Measurements from ENCODE around the gene PHF24. TPM values are rescaled to one million over a fixed set of nuclear protein-coding genes. Genes with fewer than 3 reads are reported as not detected.
A peak's percentile ranks its signal among the peaks of the same experiment; 100 is the strongest.
"Not testable (repeated sequence)": the region's sequence is repeated elsewhere in the genome, so short reads cannot be mapped to it uniquely, and the experiment has no call there.

The PHF24 gene
- polyA plus RNA-seq, 2 donors = 0.04 to 0.07 TPM

DNA sequence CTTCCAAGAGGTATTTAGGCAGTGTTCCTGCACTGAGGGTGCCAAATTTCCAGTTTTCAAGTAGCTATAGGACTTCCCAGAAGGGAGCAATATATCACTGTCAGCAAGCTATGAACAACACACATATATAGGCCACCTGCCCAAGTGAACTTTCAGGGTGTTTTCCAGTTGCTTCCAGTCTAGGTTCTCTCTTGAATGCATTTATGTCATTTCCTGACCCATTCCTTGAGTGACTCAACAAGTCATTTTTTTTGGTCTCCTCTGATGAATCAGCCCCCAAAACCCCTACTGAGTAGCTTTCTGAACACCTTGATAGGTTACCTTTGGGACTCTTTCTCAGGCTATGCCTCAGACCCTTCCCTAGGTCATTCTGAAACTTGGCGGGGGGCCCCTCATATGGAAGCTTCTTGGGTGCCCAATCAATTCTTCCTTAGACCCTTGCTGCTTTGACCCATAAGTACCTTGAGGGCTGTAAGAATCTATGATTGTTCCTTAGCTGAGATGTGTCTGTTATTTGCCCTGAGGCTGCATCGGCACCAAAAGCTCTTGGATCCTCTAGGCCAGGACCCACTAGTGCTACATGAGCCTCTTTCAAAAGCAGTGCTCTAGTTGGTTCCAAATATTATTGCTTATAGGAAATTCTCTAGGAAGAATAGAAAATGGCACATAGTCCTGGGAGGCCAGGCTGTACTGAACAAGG is 43.9 kb downstream of the PHF24 start:
- Histone ChIP-seq H3K4me1 (ENCODE audit: control insufficient read depth in 2 of 2, insufficient read depth in 2 of 2, low read length in 1 of 2) (peaks cover 0 to 2% of the 10 kb centered on the region in 2 donors), H3K36me3 (ENCODE audit: control insufficient read depth in 2 of 2, insufficient read depth in 2 of 2, low read length in 1 of 2) (no peaks in the 10 kb centered on the region), H3K27ac (ENCODE audit: low read depth in 2 of 2, low read length in 1 of 2) (peak overlapping the region in 1 of 2 donors; percentile 9), H3K9me3 (ENCODE audit: control insufficient read depth in 2 of 2, insufficient read depth in 1 of 2, low read depth in 1 of 2, low read length in 1 of 2) (no peaks in the 10 kb centered on the region), H3K4me3 (ENCODE audit: low read depth in 1 of 2, low read length in 2 of 2) (no peak overlapping the region), H3K27me3 (ENCODE audit: control insufficient read depth in 1 of 2, insufficient read depth in 2 of 2, low read length in 2 of 2) (no peaks in the 10 kb centered on the region)
- WGBS, 2 donors = 90 to 93% methylated on average over 2 of the region's 2 CpGs

DNA sequence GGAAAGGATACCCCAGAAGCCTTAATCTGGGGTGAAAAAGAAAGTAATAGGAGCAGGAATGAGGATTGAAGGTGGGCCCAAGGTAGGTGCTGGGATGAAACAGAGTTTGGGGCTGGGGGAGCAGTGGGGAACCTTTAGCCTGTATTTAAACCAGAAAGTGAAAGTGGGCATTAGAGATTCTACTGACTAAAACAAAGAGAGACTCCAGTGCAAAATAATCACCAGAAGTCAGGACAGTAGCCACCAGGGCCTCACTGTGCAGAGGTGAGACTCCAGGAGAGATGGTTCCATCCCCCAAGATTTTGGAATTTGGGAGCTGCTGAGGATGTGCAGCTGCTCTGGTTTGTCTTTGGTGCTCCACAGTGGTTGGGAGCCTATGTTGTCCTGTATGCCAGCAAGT is 44.5 kb downstream of the PHF24 start:
- Histone ChIP-seq H3K4me3 (ENCODE audit: low read depth in 1 of 2, low read length in 2 of 2) (no peak overlapping the region), H3K4me1 (ENCODE audit: control insufficient read depth in 2 of 2, insufficient read depth in 2 of 2, low read length in 1 of 2) (peaks cover 0 to 2% of the 10 kb centered on the region in 2 donors), H3K9me3 (ENCODE audit: control insufficient read depth in 2 of 2, insufficient read depth in 1 of 2, low read depth in 1 of 2, low read length in 1 of 2) (no peaks in the 10 kb centered on the region), H3K27ac (ENCODE audit: low read depth in 2 of 2, low read length in 1 of 2) (no peak overlapping the region), H3K27me3 (ENCODE audit: control insufficient read depth in 1 of 2, insufficient read depth in 2 of 2, low read length in 2 of 2) (no peaks in the 10 kb centered on the region), H3K36me3 (ENCODE audit: control insufficient read depth in 2 of 2, insufficient read depth in 2 of 2, low read length in 1 of 2) (no peaks in the 10 kb centered on the region)

DNA sequence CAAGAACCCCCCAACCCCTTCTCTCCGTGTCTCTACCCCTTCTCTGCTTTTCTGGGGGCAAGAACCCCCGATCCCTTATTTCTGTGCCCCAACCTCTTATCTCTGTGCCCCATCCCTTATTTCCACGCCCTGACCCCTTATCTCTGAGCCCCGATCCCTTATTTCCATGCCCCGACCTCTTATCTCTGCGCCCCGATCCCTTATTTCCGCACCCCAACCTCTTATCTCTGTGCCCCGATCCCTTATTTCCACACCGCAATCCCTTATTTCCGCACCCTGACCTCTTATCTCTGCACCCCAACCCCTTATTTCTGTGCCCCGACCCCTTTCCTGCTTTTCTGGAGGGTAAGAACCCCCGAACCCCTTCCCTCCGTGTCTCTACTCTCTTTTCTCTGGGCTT is 46.2 kb downstream of the PHF24 start:
- WGBS, 2 donors = 87 to 92% methylated on average over 14 of the region's 14 CpGs
- H3K27ac ChIP-seq (ENCODE audit: low read depth in 2 of 2, low read length in 1 of 2); H3K4me1 ChIP-seq (ENCODE audit: control insufficient read depth in 2 of 2, insufficient read depth in 2 of 2, low read length in 1 of 2); H3K4me3 ChIP-seq (ENCODE audit: low read depth in 1 of 2, low read length in 2 of 2); H3K27me3 ChIP-seq (ENCODE audit: control insufficient read depth in 1 of 2, insufficient read depth in 2 of 2, low read length in 2 of 2); H3K36me3 ChIP-seq (ENCODE audit: control insufficient read depth in 2 of 2, insufficient read depth in 2 of 2, low read length in 1 of 2); H3K9me3 ChIP-seq (ENCODE audit: control insufficient read depth in 2 of 2, insufficient read depth in 1 of 2, low read depth in 1 of 2, low read length in 1 of 2): not testable (repeated sequence)

DNA sequence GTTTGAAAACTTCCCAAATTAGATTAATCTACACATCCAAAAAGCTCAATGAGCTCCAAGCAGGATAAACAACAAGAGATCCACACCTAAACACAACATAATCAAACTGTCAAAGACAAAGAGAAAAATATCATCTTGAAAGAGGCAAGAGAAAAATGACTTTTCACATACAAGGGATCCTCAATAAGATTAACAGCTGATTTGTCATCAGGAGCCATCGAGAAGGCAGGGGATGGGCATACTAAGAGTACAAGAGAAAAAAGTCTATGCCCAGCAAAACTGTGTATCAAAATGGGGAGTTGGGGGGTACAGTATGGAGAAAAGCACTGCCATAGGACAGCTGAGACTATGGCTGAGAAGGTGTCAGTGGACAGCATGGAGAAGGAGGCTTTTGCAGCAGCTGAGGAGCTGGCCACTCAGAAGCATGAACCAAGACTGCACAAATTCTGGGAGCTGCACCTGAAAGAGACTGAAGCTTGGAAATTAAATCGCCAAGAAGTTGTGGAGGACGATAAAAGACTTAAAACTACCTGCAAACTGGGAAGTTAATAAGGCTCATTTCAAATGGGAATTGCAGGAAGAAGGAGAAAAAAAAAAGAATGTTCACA is 52.4 kb downstream of the PHF24 start:
- 89 to 96% methylated on average over 3 of the region's 3 CpGs for WGBS, 2 donors

DNA sequence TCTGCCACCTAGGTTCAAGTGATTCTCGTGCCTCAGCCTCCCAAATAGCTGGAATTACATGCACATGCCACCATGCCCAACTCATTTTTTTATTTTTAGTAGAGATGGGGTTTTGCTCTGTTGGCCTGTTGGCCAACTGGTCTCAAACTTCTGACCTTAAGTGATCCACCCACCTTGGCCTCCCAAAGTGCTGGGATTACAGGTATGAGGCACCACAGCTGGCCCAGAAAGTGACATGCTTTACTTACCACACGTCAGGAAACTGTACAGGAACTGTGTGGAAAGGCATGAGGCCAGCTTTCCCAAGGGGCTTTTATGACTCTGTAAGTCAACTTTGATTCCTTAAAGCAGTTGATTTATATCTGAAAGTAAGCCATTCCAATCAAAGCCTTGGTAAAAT is 56.4 kb downstream of the PHF24 start:
- H3K4me1 ChIP-seq (ENCODE audit: control insufficient read depth in 2 of 2, insufficient read depth in 2 of 2, low read length in 1 of 2) = no peaks in the 10 kb centered on the region
- H3K27ac ChIP-seq (ENCODE audit: low read depth in 2 of 2, low read length in 1 of 2) = no peak overlapping the region
- peaks cover 0 to 3% of the 10 kb centered on the region in 2 donors for H3K9me3 ChIP-seq (ENCODE audit: control insufficient read depth in 2 of 2, insufficient read depth in 1 of 2, low read depth in 1 of 2, low read length in 1 of 2)
- H3K4me3 ChIP-seq (ENCODE audit: low read depth in 1 of 2, low read length in 2 of 2) = no peak overlapping the region
- H3K36me3 ChIP-seq (ENCODE audit: control insufficient read depth in 2 of 2, insufficient read depth in 2 of 2, low read length in 1 of 2) = peaks cover 0 to 3% of the 10 kb centered on the region in 2 donors
- H3K27me3 ChIP-seq (ENCODE audit: control insufficient read depth in 1 of 2, insufficient read depth in 2 of 2, low read length in 2 of 2) = no peaks in the 10 kb centered on the region
- 57 to 69% methylated on average over 2 of the region's 2 CpGs for WGBS, 2 donors

More for the DNA sequence above, 52.4 kb downstream of the PHF24 start:
- no peaks in the 10 kb centered on the region for H3K4me1 ChIP-seq (ENCODE audit: control insufficient read depth in 2 of 2, insufficient read depth in 2 of 2, low read length in 1 of 2)
- peaks cover 0 to 3% of the 10 kb centered on the region in 2 donors for H3K9me3 ChIP-seq (ENCODE audit: control insufficient read depth in 2 of 2, insufficient read depth in 1 of 2, low read depth in 1 of 2, low read length in 1 of 2)
- H3K36me3 ChIP-seq (ENCODE audit: control insufficient read depth in 2 of 2, insufficient read depth in 2 of 2, low read length in 1 of 2) = peaks cover 0 to 3% of the 10 kb centered on the region in 2 donors
- no peak overlapping the region for H3K4me3 ChIP-seq (ENCODE audit: low read depth in 1 of 2, low read length in 2 of 2)
- H3K27me3 ChIP-seq (ENCODE audit: control insufficient read depth in 1 of 2, insufficient read depth in 2 of 2, low read length in 2 of 2) = no peaks in the 10 kb centered on the region
- H3K27ac ChIP-seq (ENCODE audit: low read depth in 2 of 2, low read length in 1 of 2) = no peak overlapping the region

DNA sequence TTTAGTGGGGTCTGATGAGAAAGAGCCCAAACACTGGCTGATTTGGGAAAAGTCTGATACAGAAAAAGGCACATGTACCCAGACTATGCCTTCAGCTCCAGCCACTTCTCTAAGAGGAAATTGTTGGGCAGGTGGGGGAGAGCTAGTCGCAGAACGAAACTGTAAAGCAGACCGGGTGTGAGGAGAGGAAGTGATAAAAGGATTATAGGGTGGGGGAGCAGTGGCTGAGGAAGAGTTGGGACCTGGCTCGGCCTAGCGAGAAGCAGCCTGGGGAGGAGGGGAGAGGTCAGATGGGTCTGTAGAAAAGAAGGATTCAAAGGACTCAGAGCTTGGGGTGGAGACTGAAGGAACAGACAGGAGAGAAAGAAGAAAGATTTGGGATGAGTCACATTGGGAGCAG is 65.4 kb downstream of the PHF24 start:
- H3K27ac ChIP-seq (ENCODE audit: low read depth in 2 of 2, low read length in 1 of 2); H3K27me3 ChIP-seq (ENCODE audit: control insufficient read depth in 1 of 2, insufficient read depth in 2 of 2, low read length in 2 of 2); H3K4me3 ChIP-seq (ENCODE audit: low read depth in 1 of 2, low read length in 2 of 2); H3K9me3 ChIP-seq (ENCODE audit: control insufficient read depth in 2 of 2, insufficient read depth in 1 of 2, low read depth in 1 of 2, low read length in 1 of 2); H3K4me1 ChIP-seq (ENCODE audit: control insufficient read depth in 2 of 2, insufficient read depth in 2 of 2, low read length in 1 of 2); H3K36me3 ChIP-seq (ENCODE audit: control insufficient read depth in 2 of 2, insufficient read depth in 2 of 2, low read length in 1 of 2): not testable (repeated sequence)
- 72 to 73% methylated on average over 5 of the region's 5 CpGs for WGBS, 2 donors

DNA sequence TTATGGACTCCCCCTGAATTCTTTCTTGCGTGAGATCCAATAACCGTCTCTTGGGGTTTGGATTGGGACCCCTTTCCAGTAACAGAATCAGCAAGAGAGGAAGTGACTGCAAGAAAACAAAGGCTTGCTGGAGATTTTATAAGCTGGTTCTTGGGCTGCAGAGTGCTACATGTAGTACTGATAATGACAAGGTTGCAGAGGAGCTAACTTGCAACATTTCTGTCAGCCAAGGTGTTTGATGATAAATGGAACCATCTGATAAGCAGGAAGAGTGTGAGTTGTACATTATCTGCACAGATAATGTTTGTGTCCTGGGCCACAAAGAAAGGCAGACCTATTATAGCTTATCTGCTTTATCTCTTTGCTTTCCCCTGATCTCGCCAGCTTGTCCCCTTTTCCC is 68.6 kb downstream of the PHF24 start:
- Histone ChIP-seq H3K36me3 (ENCODE audit: control insufficient read depth in 2 of 2, insufficient read depth in 2 of 2, low read length in 1 of 2) (no peaks in the 10 kb centered on the region), H3K27ac (ENCODE audit: low read depth in 2 of 2, low read length in 1 of 2) (no peak overlapping the region), H3K4me3 (ENCODE audit: low read depth in 1 of 2, low read length in 2 of 2) (no peak overlapping the region), H3K9me3 (ENCODE audit: control insufficient read depth in 2 of 2, insufficient read depth in 1 of 2, low read depth in 1 of 2, low read length in 1 of 2) (no peaks in the 10 kb centered on the region), H3K27me3 (ENCODE audit: control insufficient read depth in 1 of 2, insufficient read depth in 2 of 2, low read length in 2 of 2) (no peaks in the 10 kb centered on the region), H3K4me1 (ENCODE audit: control insufficient read depth in 2 of 2, insufficient read depth in 2 of 2, low read length in 1 of 2) (no peaks in the 10 kb centered on the region)
- 84 to 86% methylated on average over 3 of the region's 3 CpGs for WGBS, 2 donors

DNA sequence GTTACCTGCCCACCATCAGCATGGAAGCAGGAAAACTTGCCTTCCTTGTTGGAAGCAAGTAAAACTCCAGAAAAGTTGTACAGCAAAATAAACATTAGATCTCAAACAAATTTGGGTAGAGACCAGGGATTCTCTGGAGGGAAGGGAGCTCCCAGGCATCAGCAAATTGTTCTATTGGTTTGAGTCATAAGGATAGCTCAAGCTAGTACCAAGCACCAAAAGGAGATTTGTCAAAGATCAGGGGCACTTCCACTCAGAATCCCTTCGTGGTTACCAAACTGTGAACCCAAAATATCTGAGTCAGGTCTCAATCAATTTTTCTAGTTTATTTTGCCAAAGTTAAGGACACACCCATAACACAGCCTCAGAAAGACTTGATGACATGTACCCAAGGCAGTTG is 69.3 kb downstream of the PHF24 start:
- Histone ChIP-seq H3K4me1 (ENCODE audit: control insufficient read depth in 2 of 2, insufficient read depth in 2 of 2, low read length in 1 of 2) (no peaks in the 10 kb centered on the region), H3K36me3 (ENCODE audit: control insufficient read depth in 2 of 2, insufficient read depth in 2 of 2, low read length in 1 of 2) (no peaks in the 10 kb centered on the region), H3K9me3 (ENCODE audit: control insufficient read depth in 2 of 2, insufficient read depth in 1 of 2, low read depth in 1 of 2, low read length in 1 of 2) (no peaks in the 10 kb centered on the region), H3K27me3 (ENCODE audit: control insufficient read depth in 1 of 2, insufficient read depth in 2 of 2, low read length in 2 of 2) (no peaks in the 10 kb centered on the region), H3K4me3 (ENCODE audit: low read depth in 1 of 2, low read length in 2 of 2) (no peak overlapping the region), H3K27ac (ENCODE audit: low read depth in 2 of 2, low read length in 1 of 2) (no peak overlapping the region)
- 61 to 63% methylated on average over 1 of the region's 1 CpG for WGBS, 2 donors

DNA sequence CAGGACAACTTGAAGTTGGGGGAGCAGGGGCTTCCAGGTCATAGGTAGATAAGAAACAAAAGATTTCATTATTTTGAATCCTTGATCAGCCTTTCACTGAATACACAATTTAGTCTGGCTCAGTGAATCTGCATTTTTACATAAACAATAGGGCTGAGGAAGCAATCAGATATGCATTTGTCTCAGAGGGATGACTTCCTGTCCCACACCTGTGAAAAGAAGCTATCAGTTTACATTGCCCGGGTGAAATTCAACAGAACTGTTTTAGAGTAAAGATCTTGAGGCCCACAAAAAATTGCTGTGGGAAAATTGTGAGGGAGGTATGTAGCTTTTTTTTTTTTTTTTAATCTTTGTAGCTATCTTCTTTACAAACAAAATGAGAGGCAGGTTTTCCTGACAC is 69.8 kb downstream of the PHF24 start:
- Histone ChIP-seq H3K9me3 (ENCODE audit: control insufficient read depth in 2 of 2, insufficient read depth in 1 of 2, low read depth in 1 of 2, low read length in 1 of 2) (no peaks in the 10 kb centered on the region), H3K27me3 (ENCODE audit: control insufficient read depth in 1 of 2, insufficient read depth in 2 of 2, low read length in 2 of 2) (no peaks in the 10 kb centered on the region), H3K4me3 (ENCODE audit: low read depth in 1 of 2, low read length in 2 of 2) (no peak overlapping the region), H3K4me1 (ENCODE audit: control insufficient read depth in 2 of 2, insufficient read depth in 2 of 2, low read length in 1 of 2) (no peaks in the 10 kb centered on the region), H3K36me3 (ENCODE audit: control insufficient read depth in 2 of 2, insufficient read depth in 2 of 2, low read length in 1 of 2) (no peaks in the 10 kb centered on the region), H3K27ac (ENCODE audit: low read depth in 2 of 2, low read length in 1 of 2) (no peak overlapping the region)
- 30 to 55% methylated on average over 1 of the region's 1 CpG for WGBS, 2 donors

DNA sequence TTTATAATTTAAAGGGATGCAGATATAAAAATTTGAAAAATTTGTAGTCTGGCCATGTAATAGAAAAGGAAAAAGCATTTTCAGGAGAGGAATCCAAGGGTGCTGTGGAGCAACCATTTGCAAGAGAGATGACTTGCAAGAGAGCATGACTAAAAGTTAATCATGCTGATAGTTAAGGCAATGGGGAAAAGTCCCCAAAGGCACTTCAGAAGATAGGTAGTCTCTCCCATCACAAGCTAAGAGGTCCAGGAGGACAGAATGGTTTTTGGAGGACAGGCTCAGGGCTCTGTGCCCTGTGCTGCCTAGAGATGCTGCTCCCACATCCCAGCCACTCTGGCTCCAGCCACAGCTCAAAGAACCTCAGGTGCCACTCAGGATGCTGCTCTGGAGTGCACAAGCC is 70.3 kb downstream of the PHF24 start:
- Histone ChIP-seq H3K4me3 (ENCODE audit: low read depth in 1 of 2, low read length in 2 of 2) (no peak overlapping the region), H3K27me3 (ENCODE audit: control insufficient read depth in 1 of 2, insufficient read depth in 2 of 2, low read length in 2 of 2) (no peaks in the 10 kb centered on the region), H3K4me1 (ENCODE audit: control insufficient read depth in 2 of 2, insufficient read depth in 2 of 2, low read length in 1 of 2) (no peaks in the 10 kb centered on the region), H3K27ac (ENCODE audit: low read depth in 2 of 2, low read length in 1 of 2) (no peak overlapping the region), H3K9me3 (ENCODE audit: control insufficient read depth in 2 of 2, insufficient read depth in 1 of 2, low read depth in 1 of 2, low read length in 1 of 2) (no peaks in the 10 kb centered on the region), H3K36me3 (ENCODE audit: control insufficient read depth in 2 of 2, insufficient read depth in 2 of 2, low read length in 1 of 2) (no peaks in the 10 kb centered on the region)
